ENCODE data around the gene CDX1.

The CDX1 gene

DNA sequence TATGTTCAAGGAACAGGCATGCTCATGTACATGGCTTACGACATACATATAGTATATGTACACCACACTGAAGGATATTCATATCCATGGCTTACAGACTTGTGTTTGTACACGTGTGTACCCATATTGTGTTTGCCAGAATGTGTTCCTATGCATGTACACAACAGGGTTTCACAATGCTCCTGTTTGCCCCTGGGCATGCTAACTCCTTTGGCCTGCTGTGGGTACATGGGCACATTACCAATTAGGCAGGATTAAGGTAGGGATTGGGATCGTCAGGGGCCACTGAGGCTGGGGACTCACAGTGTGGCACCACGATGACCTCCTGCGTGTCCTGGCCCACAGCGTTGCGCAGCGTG, 37.1 kb upstream of the CDX1 start:
- TF ChIP-seq EZH2 (IDR thresholded peaks at IDR 0.05; ENCODE audit: borderline replicate concordance, low read length): no peak
- TF ChIP-seq, protein P1, sequence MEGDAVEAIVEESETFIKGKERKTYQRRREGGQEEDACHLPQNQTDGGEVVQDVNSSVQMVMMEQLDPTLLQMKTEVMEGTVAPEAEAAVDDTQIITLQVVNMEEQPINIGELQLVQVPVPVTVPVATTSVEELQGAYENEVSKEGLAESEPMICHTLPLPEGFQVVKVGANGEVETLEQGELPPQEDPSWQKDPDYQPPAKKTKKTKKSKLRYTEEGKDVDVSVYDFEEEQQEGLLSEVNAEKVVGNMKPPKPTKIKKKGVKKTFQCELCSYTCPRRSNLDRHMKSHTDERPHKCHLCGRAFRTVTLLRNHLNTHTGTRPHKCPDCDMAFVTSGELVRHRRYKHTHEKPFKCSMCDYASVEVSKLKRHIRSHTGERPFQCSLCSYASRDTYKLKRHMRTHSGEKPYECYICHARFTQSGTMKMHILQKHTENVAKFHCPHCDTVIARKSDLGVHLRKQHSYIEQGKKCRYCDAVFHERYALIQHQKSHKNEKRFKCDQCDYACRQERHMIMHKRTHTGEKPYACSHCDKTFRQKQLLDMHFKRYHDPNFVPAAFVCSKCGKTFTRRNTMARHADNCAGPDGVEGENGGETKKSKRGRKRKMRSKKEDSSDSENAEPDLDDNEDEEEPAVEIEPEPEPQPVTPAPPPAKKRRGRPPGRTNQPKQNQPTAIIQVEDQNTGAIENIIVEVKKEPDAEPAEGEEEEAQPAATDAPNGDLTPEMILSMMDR (IDR thresholded peaks at IDR 0.05; ENCODE audit: low read length): no peak
- Histone ChIP-seq H3K27ac (ENCODE audit: low read depth, low read length, poor library complexity, severe bottlenecking) (no peak overlapping the region), H3K27me3 (ENCODE audit: insufficient read depth, low read length) (no peaks in the 10 kb centered on the region), H3K9me3 (ENCODE audit: low read length) (no peaks in the 10 kb centered on the region), H3F3A (ENCODE audit: insufficient read depth, low read length) (no peaks in the 10 kb centered on the region), H3K9me2 (ENCODE audit: low read depth, low read length) (no peaks in the 10 kb centered on the region), H3K4me3 (ENCODE audit: low read depth, low read length, poor library complexity, severe bottlenecking) (no peak overlapping the region), H2AFZ (ENCODE audit: low read length) (no peak overlapping the region), H3K9ac (ENCODE audit: low read length) (no peak overlapping the region), H3K4me2 (ENCODE audit: low read length) (no peak overlapping the region), H3K36me3 (ENCODE audit: insufficient read depth, low read length) (no peaks in the 10 kb centered on the region), H3K79me2 (ENCODE audit: insufficient read depth, low read length) (no peaks in the 10 kb centered on the region), H4K20me1 (ENCODE audit: insufficient read depth, low read length) (no peaks in the 10 kb centered on the region), H3K4me1 (ENCODE audit: insufficient read depth, low read length, severe bottlenecking) (no peaks in the 10 kb centered on the region)

DNA sequence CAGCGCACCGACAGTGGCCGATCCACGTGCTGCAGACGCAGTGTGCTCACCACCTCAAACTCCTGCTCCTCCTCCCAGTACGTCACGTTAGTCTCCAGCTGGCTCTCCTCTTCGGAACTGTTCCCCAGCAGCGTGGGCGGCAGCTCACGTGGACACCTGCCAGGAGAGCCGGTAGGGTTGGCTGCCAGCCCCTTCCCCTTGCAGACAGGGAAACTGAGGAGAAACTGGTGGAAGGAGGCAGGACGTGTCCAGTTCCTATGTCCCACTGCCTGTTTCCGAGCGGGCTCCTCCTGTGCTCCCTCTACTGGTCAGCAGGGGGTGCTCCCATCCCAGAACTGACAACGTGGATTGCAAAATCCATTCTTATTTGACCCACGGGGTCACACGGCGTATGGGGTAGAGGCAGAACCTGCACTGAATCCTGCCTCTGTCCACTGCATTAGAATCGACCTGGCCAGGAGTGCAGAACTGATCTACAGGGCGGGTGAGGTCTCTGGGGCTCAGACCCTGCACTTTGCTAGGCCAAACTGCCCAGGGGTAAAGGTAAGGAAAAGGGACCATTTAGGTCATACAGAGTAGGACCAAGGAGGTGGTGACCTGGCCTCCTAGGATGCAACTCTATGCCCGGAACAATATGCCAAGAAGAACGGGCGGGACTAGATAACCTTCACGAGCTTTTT, 36.6 kb upstream of the CDX1 start:
- no peak overlapping the region for H3K4me3 ChIP-seq (ENCODE audit: low read depth, low read length, poor library complexity, severe bottlenecking)
- H3K9me3 ChIP-seq (ENCODE audit: low read length): no peaks in the 10 kb centered on the region
- no peaks in the 10 kb centered on the region for H3K9me2 ChIP-seq (ENCODE audit: low read depth, low read length)
- no peaks in the 10 kb centered on the region for H4K20me1 ChIP-seq (ENCODE audit: insufficient read depth, low read length)
- no peaks in the 10 kb centered on the region for H3K27me3 ChIP-seq (ENCODE audit: insufficient read depth, low read length)
- H3F3A ChIP-seq (ENCODE audit: insufficient read depth, low read length): no peaks in the 10 kb centered on the region
- no peak overlapping the region for H3K27ac ChIP-seq (ENCODE audit: low read depth, low read length, poor library complexity, severe bottlenecking)
- H3K9ac ChIP-seq (ENCODE audit: low read length): no peak overlapping the region
- no peak overlapping the region for H3K4me2 ChIP-seq (ENCODE audit: low read length)
- H3K79me2 ChIP-seq (ENCODE audit: insufficient read depth, low read length): no peaks in the 10 kb centered on the region
- H2AFZ ChIP-seq (ENCODE audit: low read length): no peak overlapping the region
- no peaks in the 10 kb centered on the region for H3K4me1 ChIP-seq (ENCODE audit: insufficient read depth, low read length, severe bottlenecking)
- no peak for TF ChIP-seq EZH2 (IDR thresholded peaks at IDR 0.05; ENCODE audit: borderline replicate concordance, low read length)
- TF ChIP-seq, protein P1 (IDR thresholded peaks at IDR 0.05; ENCODE audit: low read length): peak; percentile 85
- H3K36me3 ChIP-seq (ENCODE audit: insufficient read depth, low read length): no peaks in the 10 kb centered on the region

DNA sequence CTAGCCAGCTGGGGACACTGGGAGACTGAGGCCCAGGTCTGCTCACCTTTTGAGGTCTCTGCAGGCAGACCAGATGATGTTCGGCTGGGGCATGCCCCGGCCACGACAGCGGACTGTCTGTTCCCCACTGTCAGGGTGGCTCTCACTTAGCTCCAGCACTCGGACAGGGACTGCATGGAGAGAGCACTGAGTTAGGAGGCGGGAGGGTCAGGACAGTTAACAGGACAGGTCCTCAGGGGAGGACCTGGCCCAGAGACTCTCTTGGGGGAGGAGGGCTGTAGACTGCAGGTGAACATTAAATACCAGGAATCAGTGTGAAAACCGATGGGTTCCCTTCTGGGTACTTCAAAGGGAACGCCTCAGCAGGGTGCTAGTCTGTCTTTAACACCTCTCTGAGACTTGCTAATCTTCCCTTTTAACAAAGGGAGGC, 36.1 kb upstream of the CDX1 start:
- Histone ChIP-seq H2AFZ (ENCODE audit: low read length) (no peak overlapping the region), H3F3A (ENCODE audit: insufficient read depth, low read length) (no peaks in the 10 kb centered on the region), H3K27ac (ENCODE audit: low read depth, low read length, poor library complexity, severe bottlenecking) (no peak overlapping the region), H3K9me2 (ENCODE audit: low read depth, low read length) (no peaks in the 10 kb centered on the region), H3K9me3 (ENCODE audit: low read length) (no peaks in the 10 kb centered on the region), H3K36me3 (ENCODE audit: insufficient read depth, low read length) (no peaks in the 10 kb centered on the region), H3K79me2 (ENCODE audit: insufficient read depth, low read length) (no peaks in the 10 kb centered on the region), H3K27me3 (ENCODE audit: insufficient read depth, low read length) (no peaks in the 10 kb centered on the region), H3K9ac (ENCODE audit: low read length) (no peak overlapping the region), H4K20me1 (ENCODE audit: insufficient read depth, low read length) (no peaks in the 10 kb centered on the region), H3K4me2 (ENCODE audit: low read length) (no peak overlapping the region), H3K4me3 (ENCODE audit: low read depth, low read length, poor library complexity, severe bottlenecking) (no peak overlapping the region), H3K4me1 (ENCODE audit: insufficient read depth, low read length, severe bottlenecking) (no peaks in the 10 kb centered on the region)
- no peak for TF ChIP-seq EZH2 (IDR thresholded peaks at IDR 0.05; ENCODE audit: borderline replicate concordance, low read length)
- TF ChIP-seq, protein P1 (IDR thresholded peaks at IDR 0.05; ENCODE audit: low read length): no peak

All from OCI-LY1 (cell line).